ENCODE results near the gene CARD10.

The CARD10 gene, protein sequence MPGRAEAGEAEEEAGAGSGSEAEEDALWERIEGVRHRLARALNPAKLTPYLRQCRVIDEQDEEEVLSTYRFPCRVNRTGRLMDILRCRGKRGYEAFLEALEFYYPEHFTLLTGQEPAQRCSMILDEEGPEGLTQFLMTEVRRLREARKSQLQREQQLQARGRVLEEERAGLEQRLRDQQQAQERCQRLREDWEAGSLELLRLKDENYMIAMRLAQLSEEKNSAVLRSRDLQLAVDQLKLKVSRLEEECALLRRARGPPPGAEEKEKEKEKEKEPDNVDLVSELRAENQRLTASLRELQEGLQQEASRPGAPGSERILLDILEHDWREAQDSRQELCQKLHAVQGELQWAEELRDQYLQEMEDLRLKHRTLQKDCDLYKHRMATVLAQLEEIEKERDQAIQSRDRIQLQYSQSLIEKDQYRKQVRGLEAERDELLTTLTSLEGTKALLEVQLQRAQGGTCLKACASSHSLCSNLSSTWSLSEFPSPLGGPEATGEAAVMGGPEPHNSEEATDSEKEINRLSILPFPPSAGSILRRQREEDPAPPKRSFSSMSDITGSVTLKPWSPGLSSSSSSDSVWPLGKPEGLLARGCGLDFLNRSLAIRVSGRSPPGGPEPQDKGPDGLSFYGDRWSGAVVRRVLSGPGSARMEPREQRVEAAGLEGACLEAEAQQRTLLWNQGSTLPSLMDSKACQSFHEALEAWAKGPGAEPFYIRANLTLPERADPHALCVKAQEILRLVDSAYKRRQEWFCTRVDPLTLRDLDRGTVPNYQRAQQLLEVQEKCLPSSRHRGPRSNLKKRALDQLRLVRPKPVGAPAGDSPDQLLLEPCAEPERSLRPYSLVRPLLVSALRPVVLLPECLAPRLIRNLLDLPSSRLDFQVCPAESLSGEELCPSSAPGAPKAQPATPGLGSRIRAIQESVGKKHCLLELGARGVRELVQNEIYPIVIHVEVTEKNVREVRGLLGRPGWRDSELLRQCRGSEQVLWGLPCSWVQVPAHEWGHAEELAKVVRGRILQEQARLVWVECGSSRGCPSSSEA

GRCh38 chr22:37519268-37520195, at the start of gene CARD10:
Gene CARD10 (minus strand): TSS chr22:37519415. CDS start chr22:37519200, 215 bp downstream.
- H3K4me3 ChIP-seq (ENCODE audit: low read depth, low read length), result peak within 1 kb of the TSS; percentile 56

DNA sequence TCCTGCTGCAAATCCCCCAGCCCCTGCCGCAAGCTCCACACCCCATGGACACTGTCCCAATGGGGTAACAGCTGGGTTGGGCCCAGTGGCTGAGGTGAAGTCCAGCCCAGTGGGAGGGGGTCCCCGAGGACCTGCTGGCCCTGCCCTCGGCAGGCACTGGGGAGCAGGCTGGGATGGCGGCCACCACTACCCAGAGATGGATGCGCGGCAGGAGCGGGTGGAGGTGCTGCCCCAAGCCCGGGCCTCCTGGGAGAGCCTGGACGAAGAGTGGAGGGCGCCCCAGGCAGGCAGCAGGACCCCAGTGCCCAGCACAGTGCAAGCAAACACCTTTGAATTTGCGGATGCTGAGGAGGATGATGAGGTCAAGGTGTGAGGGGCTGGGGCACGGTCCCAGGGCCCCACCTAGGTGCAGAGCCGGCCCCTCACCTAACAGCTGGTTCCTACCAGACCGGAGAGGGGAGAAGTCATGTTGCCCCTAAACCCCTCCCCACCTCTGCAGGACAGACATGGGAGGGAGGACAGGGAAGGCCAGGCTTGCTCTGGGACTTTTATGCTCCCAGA, 49.3 kb upstream of the CARD10 start:
- no peak overlapping the region for H3K4me3 ChIP-seq (ENCODE audit: low read depth, low read length)

DNA sequence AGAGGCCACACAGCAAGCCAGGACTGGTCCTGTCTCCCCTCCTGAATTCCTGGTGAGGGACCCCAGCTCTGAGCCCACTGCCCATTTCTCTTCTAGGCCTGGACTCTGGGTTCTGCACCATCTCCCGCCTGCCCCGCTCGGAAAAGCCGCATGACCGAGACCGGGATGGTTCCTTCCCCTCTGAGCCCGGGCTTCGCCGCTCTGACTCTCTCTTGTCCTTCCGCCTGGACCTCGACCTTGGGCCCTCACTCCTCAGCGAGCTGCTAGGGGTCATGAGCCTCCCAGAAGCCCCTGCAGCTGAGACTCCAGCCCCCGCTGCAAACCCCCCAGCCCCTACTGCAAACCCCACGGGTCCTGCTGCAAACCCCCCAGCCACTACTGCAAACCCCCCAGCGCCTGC, 48.8 kb upstream of the CARD10 start:
- no peak overlapping the region for H3K4me3 ChIP-seq (ENCODE audit: low read depth, low read length)

DNA sequence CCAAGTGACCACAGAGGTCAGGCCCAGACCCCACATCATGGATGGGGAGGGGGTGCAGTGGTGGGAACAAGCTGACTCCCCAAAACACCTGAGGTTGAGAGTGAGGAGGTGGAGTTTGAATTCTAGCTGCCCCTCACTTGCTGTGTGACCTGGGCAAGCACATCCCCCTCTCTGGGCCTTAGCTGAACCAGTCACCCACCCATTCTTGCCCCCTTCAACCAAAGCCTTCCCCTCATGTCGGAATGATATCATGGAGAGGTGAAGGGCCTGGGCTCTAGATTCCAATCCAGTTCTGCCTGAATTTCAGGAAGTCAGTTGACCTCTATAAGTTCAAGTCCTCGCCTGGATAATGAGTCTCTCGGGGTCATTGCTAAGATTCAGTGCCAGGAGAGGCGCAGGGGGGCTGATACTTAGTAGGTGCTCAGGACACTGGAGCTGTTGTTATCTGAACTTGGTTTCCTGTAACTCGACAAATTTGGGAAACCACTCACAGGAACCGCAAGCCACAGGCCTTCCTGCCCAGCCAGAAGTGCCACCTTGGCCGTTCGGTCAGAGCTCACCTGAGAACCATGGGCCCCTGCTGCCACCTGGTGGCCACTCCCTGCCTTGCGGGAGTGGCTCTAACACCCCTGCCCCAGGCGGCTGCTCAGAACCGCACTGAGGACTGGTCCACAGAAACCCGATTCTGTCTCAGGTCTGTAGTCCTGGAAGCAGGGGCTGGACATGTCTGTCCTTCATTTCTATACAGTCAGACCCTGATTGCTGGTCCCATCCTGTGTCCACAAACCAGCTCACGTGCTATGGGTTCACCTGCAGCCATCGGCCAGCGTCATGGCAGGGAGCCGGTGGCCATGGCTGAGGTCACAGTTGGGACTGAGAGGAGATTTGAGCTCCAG, 47.9 kb upstream of the CARD10 start:
- H3K4me3 ChIP-seq (ENCODE audit: low read depth, low read length), result no peak overlapping the region

DNA sequence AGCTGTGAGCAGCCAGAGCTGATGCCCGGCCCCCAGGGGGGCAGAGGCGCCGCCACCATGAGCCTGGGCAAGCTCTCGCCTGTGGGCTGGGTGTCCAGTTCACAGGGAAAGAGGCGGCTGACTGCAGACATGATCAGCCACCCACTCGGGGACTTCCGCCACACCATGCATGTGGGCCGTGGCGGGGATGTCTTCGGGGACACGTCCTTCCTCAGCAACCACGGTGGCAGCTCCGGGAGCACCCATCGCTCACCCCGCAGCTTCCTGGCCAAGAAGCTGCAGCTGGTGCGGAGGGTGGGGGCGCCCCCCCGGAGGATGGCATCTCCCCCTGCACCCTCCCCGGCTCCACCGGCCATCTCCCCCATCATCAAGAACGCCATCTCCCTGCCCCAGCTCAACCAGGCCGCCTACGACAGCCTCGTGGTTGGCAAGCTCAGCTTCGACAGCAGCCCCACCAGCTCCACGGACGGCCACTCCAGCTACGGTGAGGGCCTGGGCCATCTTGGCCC, 47.2 kb upstream of the CARD10 start:
- no peak overlapping the region for H3K4me3 ChIP-seq (ENCODE audit: low read depth, low read length)

GRCh38 chr22:37565830-37566229, 46.6 kb upstream of the CARD10 start:
- H3K4me3 ChIP-seq (ENCODE audit: low read depth, low read length), result no peak overlapping the region

DNA sequence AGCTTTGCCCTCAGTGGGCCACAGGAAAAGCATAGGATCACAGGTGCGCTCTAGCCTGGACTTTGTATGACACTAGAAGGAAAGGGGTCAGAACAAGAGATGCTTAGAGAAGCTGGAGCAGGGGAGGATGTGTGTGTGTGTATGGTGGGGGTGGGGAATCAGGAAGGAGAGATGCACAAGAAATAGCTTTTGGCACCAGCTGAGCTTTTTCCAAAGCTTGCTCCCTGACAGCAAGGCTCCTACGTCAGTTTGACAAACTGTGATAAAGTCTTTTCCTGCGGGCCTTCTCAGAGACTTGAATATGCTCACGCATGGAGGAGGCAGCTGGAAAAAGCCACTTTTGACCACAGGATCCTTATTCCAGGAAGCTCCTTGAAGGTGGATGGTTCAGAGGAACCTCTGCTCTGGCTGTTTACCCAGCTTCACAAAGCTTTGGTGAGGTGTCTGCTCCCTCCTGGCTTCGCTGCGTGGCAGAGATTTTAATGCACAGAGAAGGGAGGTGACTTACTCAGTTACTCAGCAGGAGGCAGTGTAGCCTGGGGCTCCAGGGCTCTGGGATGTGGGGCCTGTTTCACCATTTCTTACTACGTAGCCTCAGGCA, 45.0 kb upstream of the CARD10 start:
- no peak overlapping the region for H3K4me3 ChIP-seq (ENCODE audit: low read depth, low read length)

DNA sequence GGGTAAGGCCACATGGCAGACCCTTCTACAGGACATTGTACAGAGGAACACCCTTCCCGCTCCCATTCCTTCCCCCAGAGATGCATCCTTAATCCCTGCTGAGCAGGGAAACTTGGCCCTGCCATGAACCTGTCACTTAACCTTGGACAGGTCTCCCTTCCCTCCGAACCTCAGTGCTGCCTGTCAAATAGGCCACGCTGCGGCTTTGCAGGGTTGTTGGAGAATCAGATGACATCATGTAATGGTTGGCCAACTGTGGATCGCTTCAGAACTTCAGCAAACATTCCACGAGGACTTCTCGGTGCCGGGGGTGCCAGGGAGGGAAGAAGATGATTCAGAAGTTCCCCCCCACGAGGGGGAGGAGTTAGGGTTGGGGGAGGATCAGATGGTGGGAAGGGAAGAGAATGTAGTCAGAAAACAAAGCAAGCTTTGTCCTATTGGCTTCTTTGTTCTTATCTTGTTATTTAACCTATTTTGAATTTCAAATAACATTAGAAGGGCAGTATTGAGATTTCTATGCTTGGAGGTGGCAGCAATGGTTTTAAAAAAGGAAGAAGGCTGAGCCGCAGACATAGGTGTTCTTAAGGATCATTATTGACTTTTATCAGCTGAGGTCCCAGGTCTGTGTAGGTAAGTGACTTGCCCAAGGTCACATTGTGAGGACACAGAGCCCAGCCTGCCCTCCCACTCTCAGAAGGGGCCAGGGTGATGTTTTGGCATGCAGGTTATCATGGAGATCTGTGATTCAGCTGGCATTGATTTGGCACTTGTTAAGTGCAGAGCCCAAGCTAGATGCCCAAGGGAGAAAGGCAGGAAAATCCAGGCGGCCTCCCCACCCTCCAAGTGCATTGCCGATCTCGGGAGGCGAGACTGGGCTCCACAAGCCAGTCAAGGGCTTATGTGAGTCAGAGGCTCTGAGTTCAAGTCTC, 44.2 kb upstream of the CARD10 start:
- no peak overlapping the region for H3K4me3 ChIP-seq (ENCODE audit: low read depth, low read length)

DNA sequence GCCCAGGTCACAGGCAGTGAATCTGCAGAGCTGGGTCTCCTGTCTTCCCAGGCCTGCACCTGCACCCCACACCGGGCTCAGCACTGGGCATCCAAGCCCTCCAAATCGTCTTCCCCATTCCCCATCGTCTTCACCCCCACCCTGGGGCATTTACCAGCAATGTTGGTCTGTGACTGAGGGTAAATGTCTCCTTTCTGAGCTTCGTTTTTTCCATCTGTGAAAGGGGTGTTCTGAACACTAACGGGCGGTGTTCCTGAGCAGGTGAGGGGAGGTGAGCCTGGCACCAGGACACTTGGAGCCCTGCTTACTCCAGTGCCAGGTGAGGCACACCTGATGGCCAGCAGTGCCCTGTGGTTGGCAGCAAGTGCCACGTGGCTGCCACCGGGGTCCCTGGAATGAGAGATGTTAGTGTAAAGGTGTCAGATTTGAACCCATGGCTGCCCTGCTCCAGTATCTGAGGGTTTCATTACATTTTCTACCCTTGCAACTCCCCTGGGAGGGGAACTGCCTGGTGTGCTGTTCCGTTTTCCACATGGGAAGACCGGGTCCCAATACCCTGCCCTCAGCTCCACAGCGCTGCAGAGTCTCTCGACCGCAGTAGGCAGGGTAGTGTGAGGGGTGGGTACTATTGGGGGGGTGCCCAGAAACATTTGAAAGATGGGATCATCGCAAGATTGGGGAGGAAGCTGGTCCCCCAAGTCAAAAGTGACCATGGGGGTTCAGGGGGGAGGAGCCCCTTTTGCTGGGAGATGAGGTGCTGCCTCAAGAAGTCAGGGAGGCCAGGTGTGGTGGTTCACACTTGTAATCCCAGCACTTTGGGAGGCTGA, 43.0 kb upstream of the CARD10 start:
- no peak overlapping the region for H3K4me3 ChIP-seq (ENCODE audit: low read depth, low read length)

DNA sequence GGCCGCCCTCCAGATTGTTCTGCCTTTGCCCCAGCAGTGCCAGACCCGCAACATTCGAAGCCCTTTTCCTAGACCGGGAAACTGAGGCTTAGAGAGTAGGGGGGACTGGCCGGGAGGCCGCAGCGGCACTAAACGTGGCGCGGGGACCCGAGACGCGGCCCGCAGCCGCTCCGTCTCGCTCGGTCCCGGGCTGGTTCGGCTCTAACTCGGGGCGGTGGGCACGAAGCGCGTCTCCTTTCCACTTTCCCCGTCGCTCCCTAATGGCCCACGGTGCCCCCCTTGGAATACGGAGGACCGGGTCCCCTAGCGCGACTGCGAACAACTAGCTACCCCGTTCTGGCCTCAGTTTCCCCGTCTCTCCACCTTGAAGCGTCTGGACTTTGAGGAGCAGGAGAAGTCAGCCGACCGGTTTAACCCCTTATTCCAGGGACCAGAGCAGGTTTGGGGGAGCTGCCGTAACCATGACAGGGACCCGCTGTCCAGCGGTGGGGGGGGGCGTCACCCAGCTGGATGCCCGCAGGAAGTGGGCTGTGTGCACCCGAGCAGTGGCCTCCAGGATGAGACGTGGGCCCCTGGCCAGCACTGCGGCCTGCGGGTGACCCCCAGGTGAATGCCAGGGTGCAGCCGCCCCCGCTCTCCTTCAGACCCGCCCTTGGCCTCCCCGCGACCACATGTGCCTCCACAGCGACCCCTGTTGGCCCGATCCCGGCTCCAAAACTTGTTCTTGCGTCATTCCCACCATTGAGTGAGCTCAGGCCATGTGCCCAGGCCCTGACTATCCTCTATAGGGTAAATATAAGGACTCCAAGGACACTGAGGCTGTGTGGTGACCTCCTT, 42.2 kb upstream of the CARD10 start:
- peak overlapping the region; percentile 54 for H3K4me3 ChIP-seq (ENCODE audit: low read depth, low read length)

GRCh38 chr22:37560608-37561211, 41.5 kb upstream of the CARD10 start:
- peak overlapping the region; percentile 54 for H3K4me3 ChIP-seq (ENCODE audit: low read depth, low read length)

- peak within 1 kb of the TSS; percentile 54 for H3K4me3 ChIP-seq (ENCODE audit: low read depth, low read length)
Measured at GRCh38 chr22:37559901-37560607, 40.8 kb upstream of the CARD10 start, which contains the start of gene CDC42EP1. Gene CDC42EP1 (plus strand): TSS chr22:37560480. CDS start chr22:37566350, 5,870 bp downstream.

DNA sequence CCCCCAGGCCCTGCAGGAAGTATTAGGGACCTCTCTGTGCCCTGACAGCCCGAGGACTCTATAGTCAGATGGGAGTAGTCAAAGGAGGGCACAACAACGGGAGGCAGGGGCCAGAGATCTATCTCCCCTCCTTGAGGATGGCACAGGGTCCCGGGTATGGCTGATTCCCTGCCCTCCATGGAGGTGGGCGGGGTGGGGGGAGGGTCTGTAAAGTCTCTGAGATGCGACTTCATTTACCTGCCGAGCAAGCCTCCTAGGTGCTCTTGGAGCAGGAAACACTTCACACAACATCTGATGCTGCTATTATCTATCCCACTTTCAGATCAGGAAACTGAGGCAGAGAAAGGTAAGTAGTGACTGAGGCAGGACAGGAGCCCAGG, 40.3 kb upstream of the CARD10 start:
- H3K4me3 ChIP-seq (ENCODE audit: low read depth, low read length), result no peak overlapping the region

GRCh38 chr22:37558815-37559214, 39.6 kb upstream of the CARD10 start:
- H3K4me3 ChIP-seq (ENCODE audit: low read depth, low read length), result no peak overlapping the region

Data from iPS-11a (cell line).